ENCODE results near the gene PAGR1. TPM values are rescaled to one million over a fixed set of nuclear protein-coding genes. Genes with fewer than 3 reads are reported as not detected.

Gene PAGR1
- total and polyA plus RNA-seq, 2 of the 4 experiments (the other 2 are of a cell fraction) = 10.6 to 22.1 TPM

- Histone ChIP-seq H3K14ac (replicated peaks; ENCODE audit: low read depth, low read length) (no peak overlapping the region), H3K23ac (ENCODE audit: low read depth, low read length) (no peak overlapping the region), H2BK120ac (ENCODE audit: low read depth, low read length) (no peak overlapping the region), H2AFZ (replicated peaks; ENCODE audit: low read length, poor library complexity) (no peak overlapping the region), H3K9ac (ENCODE audit: low read depth, low read length) (no peak overlapping the region), H3K4me3 (ENCODE audit: insufficient read depth, low read depth, low read length) (no peak overlapping the region), H2BK5ac (ENCODE audit: low read depth, low read length, poor library complexity, severe bottlenecking) (no peak overlapping the region), H3K18ac (ENCODE audit: low read depth, low read length) (no peak overlapping the region), H2BK15ac (ENCODE audit: low read depth, low read length) (no peak overlapping the region), H2AK9ac (replicated peaks; ENCODE audit: low read depth, low read length, poor library complexity) (no peak overlapping the region), H3K9me1 (ENCODE audit: insufficient read depth, low read length) (no peaks in the 10 kb centered on the region; the same call in 1 of the 2 replicates), H3K79me1 (ENCODE audit: low read depth in 1 of 2, low read length in 2 of 2) (peaks cover 9 to 46% of the 10 kb centered on the region in 2 experiments; a peak in 2 of 4 replicates), H3K27ac (ENCODE audit: insufficient read depth, low read length) (no peak overlapping the region), H4K20me1 (ENCODE audit: insufficient read depth, low read length) (no peaks in the 10 kb centered on the region; the same call in 1 of the 2 replicates), H3K4me1 (ENCODE audit: control insufficient read depth, insufficient read depth, low read length) (no peaks in the 10 kb centered on the region; the same call in none of the 2 replicates), H3K36me3 (ENCODE audit: control insufficient read depth, insufficient read depth, low read length) (peaks cover 76% of the 10 kb centered on the region), H3K56ac (ENCODE audit: extremely low read depth, insufficient read depth, low read length) (no peak overlapping the region), H3K4ac (ENCODE audit: low read depth, low read length) (no peak overlapping the region), H2AK5ac (ENCODE audit: low read depth, low read length) (no peak overlapping the region), H3K4me2 (ENCODE audit: low read depth, low read length) (no peak overlapping the region), H4K91ac (ENCODE audit: insufficient read depth, low read depth, low read length) (no peak overlapping the region), H3K9me3 (ENCODE audit: control insufficient read depth, insufficient read depth, low read length) (no peaks in the 10 kb centered on the region), H4K8ac (ENCODE audit: low read depth in 2 of 2, low read length in 2 of 2) (no peak overlapping the region), H2BK20ac (ENCODE audit: low read depth, low read length) (no peak overlapping the region), H3K27me3 (ENCODE audit: control insufficient read depth, insufficient read depth, low read length) (no peaks in the 10 kb centered on the region), H4K5ac (ENCODE audit: low read depth, low read length) (no peak overlapping the region)
- intact Hi-C loops (cut with micrococcal nuclease) = no loop called here
- ChIA-PET POLR2A (ENCODE audit: unreplicated experiment) (no interaction called here), CTCF (no interaction called here)
- TF ChIP-seq BHLHE40 (IDR thresholded peaks at IDR 0.05; ENCODE audit: low read depth, low read length) (no peak), RFX5 (IDR thresholded peaks at IDR 0.05; ENCODE audit: low read depth, low read length) (no peak), MAFK (IDR thresholded peaks at IDR 0.05; ENCODE audit: low read depth, low read length) (no peak), SMC3 (IDR thresholded peaks at IDR 0.05; ENCODE audit: low read depth, low read length) (no peak), MAZ (IDR thresholded peaks at IDR 0.05; ENCODE audit: borderline replicate concordance, low read depth, low read length) (no peak), POLR2A (IDR thresholded peaks at IDR 0.05; ENCODE audit: low read depth, low read length) (no peak), USF2 (IDR thresholded peaks at IDR 0.05; ENCODE audit: low read depth, low read length) (no peak), RAD21 (IDR thresholded peaks at IDR 0.05; ENCODE audit: low read length) (no peak), ELK1 (IDR thresholded peaks at IDR 0.05; ENCODE audit: borderline replicate concordance, low read depth, low read length) (no peak), RCOR1 (IDR thresholded peaks at IDR 0.05; ENCODE audit: insufficient replicate concordance, low read length) (no peak), CHD1 (IDR thresholded peaks at IDR 0.05; ENCODE audit: low read depth, low read length) (no peak), CEBPB (IDR thresholded peaks at IDR 0.05; ENCODE audit: low read depth, low read length) (no peak), MXI1 (IDR thresholded peaks at IDR 0.05; ENCODE audit: borderline replicate concordance, low read depth, low read length) (no peak), FOS (IDR thresholded peaks at IDR 0.05; ENCODE audit: low read depth, low read length) (no peak), CTCF (conservative IDR thresholded peaks at IDR 0.05; ENCODE audit: low read depth, low read length) (no peak), NFE2L2 (IDR thresholded peaks at IDR 0.05; ENCODE audit: low read depth, low read length) (no peak)
- ATAC-seq (ENCODE audit: low read depth) (no peak), DNase-seq (no peak)
- WGBS, 2 experiments (ENCODE audit: extremely low coverage in 2 of 2, insufficient read length in 1 of 2) = 50% methylated on average over 2 of the region's 10 CpGs; no CpG with 5 or more reads in 1 of the 2 experiments
- in situ Hi-C loops (cut with MboI; ENCODE audit: low sequenced_read_pairs) = no loop called here
- dilution Hi-C loops (cut with HindIII; ENCODE audit: low sequenced_read_pairs, unreplicated experiment) = no loop called here
- BruUV-seq (replicated peaks) = no TSS peak
These were observed 24.3 kb downstream of the PAGR1 start for GRCh38 chr16:29840240-29840639.
